MCF 10A (cell line): ENCODE data around the gene CD244. TPM values are rescaled to one million over a fixed set of nuclear protein-coding genes. Genes with fewer than 3 reads are reported as not detected.

Experiments
- BruUV-seq: library from RNA; stranded (reverse); fragments of 400-500 nt; replicated peaks from 2 replicates; lab custom pipeline; 2021; lab: Mats Ljungman, UMichigan
- CTCF ChIA-PET: fragments of 300-600 bp; sonication (Branson Sonifier 250); formaldehyde crosslinking; extraction: SDS; loops from one replicate; lab custom pipeline; 2021; ENCODE audit warnings: antibody characterized with exemption, inconsistent platforms; lab: Yijun Ruan, JAX
- POLR2A ChIA-PET: fragments of 300-600, 350-650 bp; sonication (Branson Sonifier 250); formaldehyde crosslinking; extraction: SDS; loops from one replicate; lab custom pipeline; 2020; ENCODE audit warnings: antibody characterized with exemption, inconsistent platforms; lab: Yijun Ruan, JAX
- DNase-seq: peaks from one replicate; pipeline ENCODE4 v3.0.0-alpha.2; 2018; ENCODE audit not compliant: unreplicated experiment
- H3K27ac Mint-ChIP-seq: one replicate; pipeline ENCODE4 v1.8.0; 2022; ENCODE audit warnings: mild to moderate bottlenecking, low read depth, mixed read lengths; ENCODE audit not compliant: unreplicated experiment
- H3K27me3 Mint-ChIP-seq: one replicate; pipeline ENCODE4 v1.8.0; 2022; ENCODE audit warnings: mixed read lengths; ENCODE audit not compliant: insufficient read depth, unreplicated experiment
- H3K36me3 Mint-ChIP-seq: one replicate; pipeline ENCODE4 v1.8.0; 2022; ENCODE audit warnings: mild to moderate bottlenecking, moderate library complexity, mixed read lengths; ENCODE audit not compliant: insufficient read depth, unreplicated experiment
- H3K4me1 Mint-ChIP-seq: one replicate; pipeline ENCODE4 v1.8.0; 2022; ENCODE audit warnings: mixed read lengths; ENCODE audit not compliant: insufficient read depth, unreplicated experiment
- H3K4me3 Mint-ChIP-seq: one replicate; pipeline ENCODE4 v1.8.0; 2022; ENCODE audit warnings: mild to moderate bottlenecking, moderate library complexity, mixed read lengths; ENCODE audit not compliant: unreplicated experiment
- H3K9me3 Mint-ChIP-seq: one replicate; pipeline ENCODE4 v1.8.0; 2022; ENCODE audit warnings: mixed read lengths; ENCODE audit not compliant: unreplicated experiment
- CTCF ChIP-seq: fragments of 200-600 bp; IDR thresholded peaks from one replicate; pipeline ENCODE4 v1.8.0; 2022; ENCODE audit warnings: antibody characterized with exemption, mild to moderate bottlenecking; ENCODE audit not compliant: unreplicated experiment
- intact Hi-C: fragments of 100-400 bp; cut with micrococcal nuclease; formaldehyde crosslinking; loops from 2 replicates; pipeline ENCODE4 v1.14.1; 2022
- total RNA-seq: library from RNA; stranded (reverse); gene quantifications from 2 replicates; pipeline ENCODE4 v1.2.3, GENCODE V29; 2022

Gene CD244
- total RNA-seq, 1 experiment from 2014 or later = not detected

- ChIA-PET POLR2A (interaction anchor here (0.6 to 0.9 kb wide), 5 partner anchors 8 to 305 kb away, joined by 3 to 5 read pairs (median 3); no protein-coding TSS in a partner anchor), CTCF (interaction anchor here (0.7 to 3.6 kb wide), 6 partner anchors 23 to 298 kb away, joined by 3 to 14 read pairs (median 4); no protein-coding TSS in a partner anchor)
- no TSS peak for BruUV-seq
- TF ChIP-seq CTCF = no peak
- no peak for DNase-seq
- H3K9me3 Mint-ChIP-seq = no peaks in the 10 kb centered on the region
- no peak overlapping the region for H3K4me3 Mint-ChIP-seq
- H3K27me3 Mint-ChIP-seq = no peaks in the 10 kb centered on the region
- no peaks in the 10 kb centered on the region for H3K4me1 Mint-ChIP-seq
- intact Hi-C loops = no loop called here
- H3K27ac Mint-ChIP-seq = no peak overlapping the region
- no peaks in the 10 kb centered on the region for H3K36me3 Mint-ChIP-seq
These were observed 63.0 kb downstream of the CD244 start for GRCh38 chr1:160799641-160800040.

- no peak for TF ChIP-seq CTCF
- no peaks in the 10 kb centered on the region for H3K36me3 Mint-ChIP-seq
- intact Hi-C loops = no loop called here
- ChIA-PET CTCF (interaction anchor here (0.7 to 3.6 kb wide), 9 partner anchors 8 to 190 kb away, joined by 3 to 14 read pairs (median 4); no protein-coding TSS in a partner anchor), POLR2A (interaction anchor here (0.5 to 1.4 kb wide), 3 partner anchors 8 to 768 kb away, joined by 3 to 6 read pairs (median 4); no protein-coding TSS in a partner anchor)
- no TSS peak for BruUV-seq
- H3K4me3 Mint-ChIP-seq = no peak overlapping the region
- no peak for DNase-seq
- H3K27me3 Mint-ChIP-seq = no peaks in the 10 kb centered on the region
- H3K27ac Mint-ChIP-seq = no peak overlapping the region
- no peaks in the 10 kb centered on the region for H3K9me3 Mint-ChIP-seq
- H3K4me1 Mint-ChIP-seq = peaks cover 2% of the 10 kb centered on the region
These were observed 64.2 kb downstream of the CD244 start for GRCh38 chr1:160798439-160798838.

GRCh38 chr1:160797861-160798273, 64.8 kb downstream of the CD244 start:
- no TSS peak for BruUV-seq
- CTCF ChIA-PET = interaction anchor here (0.6 to 3.6 kb wide), 9 partner anchors 8 to 189 kb away, joined by 3 to 21 read pairs (median 4); no protein-coding TSS in a partner anchor
- no peak for TF ChIP-seq CTCF
- Mint-ChIP-seq H3K4me3 (no peak overlapping the region), H3K4me1 (peaks cover 7% of the 10 kb centered on the region), H3K9me3 (no peaks in the 10 kb centered on the region), H3K36me3 (peaks cover 2% of the 10 kb centered on the region), H3K27me3 (no peaks in the 10 kb centered on the region), H3K27ac (no peak overlapping the region)
- POLR2A ChIA-PET = interaction anchor here (0.7 to 1.4 kb wide), 3 partner anchors 8 to 64 kb away, joined by 3 to 6 read pairs (median 4); no protein-coding TSS in a partner anchor
- intact Hi-C loops = no loop called here
- DNase-seq = peak; percentile 30

- CTCF ChIA-PET = interaction anchor here (0.5 to 4.4 kb wide), 11 partner anchors 16 to 189 kb away, joined by 3 to 27 read pairs (median 4); no protein-coding TSS in a partner anchor
- Mint-ChIP-seq H3K27ac (no peak overlapping the region), H3K36me3 (peaks cover 5% of the 10 kb centered on the region), H3K9me3 (no peaks in the 10 kb centered on the region), H3K4me1 (peaks cover 7% of the 10 kb centered on the region), H3K4me3 (no peak overlapping the region), H3K27me3 (no peaks in the 10 kb centered on the region)
- POLR2A ChIA-PET = interaction anchor here (0.7 to 1.4 kb wide), 3 partner anchors 9 to 63 kb away, joined by 3 to 6 read pairs (median 4); no protein-coding TSS in a partner anchor
- DNase-seq = no peak
- TF ChIP-seq CTCF = no peak
- intact Hi-C loops = no loop called here
- BruUV-seq = no TSS peak
These were observed 65.4 kb downstream of the CD244 start for GRCh38 chr1:160797271-160797709.
